ENCODE data around the gene TNFAIP3. TPM values are rescaled to one million over a fixed set of nuclear protein-coding genes. Genes with fewer than 3 reads are reported as not detected.

The TNFAIP3 gene
- total RNA-seq, 2 donors from 2014 or later, result 21.9 to 26.3 TPM

DNA sequence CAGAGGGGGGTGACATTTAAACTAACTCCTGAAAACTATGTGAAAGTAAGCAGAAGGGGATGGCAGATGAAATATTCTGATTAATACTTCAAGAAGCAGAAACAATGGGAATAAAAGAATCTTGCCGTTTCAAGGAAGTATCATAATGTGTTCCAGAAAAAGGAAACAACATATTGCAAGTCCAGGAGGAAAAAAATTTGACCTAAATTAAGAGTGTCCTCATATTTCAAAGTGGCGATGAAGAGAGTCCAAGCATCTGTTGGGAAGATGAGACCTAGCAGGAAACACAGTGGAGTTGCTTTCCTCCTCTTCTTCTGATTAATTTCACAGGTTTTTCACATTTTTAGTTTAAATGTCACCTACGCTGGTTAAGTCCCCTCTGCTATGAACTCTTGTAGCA is 45.6 kb upstream of the TNFAIP3 start:
- Histone ChIP-seq H3K27ac (no peak overlapping the region), H3K4me3 (no peak overlapping the region), H3K36me3 (no peaks in the 10 kb centered on the region), H3K4me1 (ENCODE audit: control insufficient read depth in 1 of 2, low read depth in 2 of 2) (no peaks in the 10 kb centered on the region), H3K27me3 (replicated peaks; ENCODE audit: insufficient read depth) (no peaks in the 10 kb centered on the region), H3K9me3 (no peaks in the 10 kb centered on the region)
- ATAC-seq (ENCODE audit: insufficient number of reproducible peaks, low FRiP score, low read depth), result no peak
- no peak for TF ChIP-seq CTCF (IDR thresholded peaks at IDR 0.05)
- no peak for DNase-seq (ENCODE audit: low spot score)

- ATAC-seq (ENCODE audit: insufficient number of reproducible peaks, low FRiP score, low read depth), result no peak
- DNase-seq (ENCODE audit: low spot score), result no peak
Observed at GRCh38 chr6:137823826-137824555, 43.1 kb upstream of the TNFAIP3 start.

DNA sequence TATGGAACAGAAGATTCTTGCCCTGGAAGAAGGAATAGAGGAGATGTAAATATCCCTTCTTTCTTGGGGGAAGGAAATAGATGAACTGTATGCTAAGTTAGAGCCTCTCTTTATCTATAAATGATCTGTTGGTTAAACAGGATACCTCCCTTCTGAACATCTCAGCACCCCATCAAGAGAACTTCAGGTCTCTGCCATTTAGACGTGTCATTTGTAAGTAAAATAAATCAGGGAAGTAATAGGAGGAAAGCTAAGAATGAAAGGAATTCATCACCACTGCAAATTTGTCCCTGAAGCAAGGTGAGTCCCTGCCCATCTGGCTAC is 42.5 kb upstream of the TNFAIP3 start:
- H3K27me3 ChIP-seq (replicated peaks; ENCODE audit: insufficient read depth), result no peaks in the 10 kb centered on the region
- no peak overlapping the region for H3K27ac ChIP-seq
- no peak for TF ChIP-seq CTCF (IDR thresholded peaks at IDR 0.05)

More at GRCh38 chr6:137823826-137824555, 43.1 kb upstream of the TNFAIP3 start:
- no peaks in the 10 kb centered on the region for H3K9me3 ChIP-seq
- no peak for TF ChIP-seq CTCF (IDR thresholded peaks at IDR 0.05)
- H3K27ac ChIP-seq, result no peak overlapping the region
- no peaks in the 10 kb centered on the region for H3K27me3 ChIP-seq (replicated peaks; ENCODE audit: insufficient read depth)
- no peak overlapping the region for H3K4me3 ChIP-seq
- H3K36me3 ChIP-seq, result no peaks in the 10 kb centered on the region
- no peaks in the 10 kb centered on the region for H3K4me1 ChIP-seq (ENCODE audit: control insufficient read depth in 1 of 2, low read depth in 2 of 2)

GRCh38 chr6:137824896-137825295 is 42.2 kb upstream of the TNFAIP3 start:
- ATAC-seq (ENCODE audit: insufficient number of reproducible peaks, low FRiP score, low read depth) (no peak), DNase-seq (ENCODE audit: low spot score) (no peak)
- Histone ChIP-seq H3K27me3 (replicated peaks; ENCODE audit: insufficient read depth) (no peaks in the 10 kb centered on the region), H3K4me3 (no peak overlapping the region), H3K27ac (no peak overlapping the region), H3K4me1 (ENCODE audit: control insufficient read depth in 1 of 2, low read depth in 2 of 2) (no peaks in the 10 kb centered on the region), H3K9me3 (no peaks in the 10 kb centered on the region), H3K36me3 (no peaks in the 10 kb centered on the region)
- no peak for TF ChIP-seq CTCF (IDR thresholded peaks at IDR 0.05)

More for the DNA sequence above, 42.5 kb upstream of the TNFAIP3 start:
- ATAC-seq (ENCODE audit: insufficient number of reproducible peaks, low FRiP score, low read depth), result no peak
- H3K4me3 ChIP-seq, result no peak overlapping the region
- DNase-seq (ENCODE audit: low spot score), result no peak
- H3K4me1 ChIP-seq (ENCODE audit: control insufficient read depth in 1 of 2, low read depth in 2 of 2), result no peaks in the 10 kb centered on the region
- no peaks in the 10 kb centered on the region for H3K36me3 ChIP-seq
- no peaks in the 10 kb centered on the region for H3K9me3 ChIP-seq

- Histone ChIP-seq H3K27ac (no peak overlapping the region), H3K4me1 (ENCODE audit: control insufficient read depth in 1 of 2, low read depth in 2 of 2) (no peaks in the 10 kb centered on the region), H3K4me3 (no peak overlapping the region), H3K27me3 (replicated peaks; ENCODE audit: insufficient read depth) (no peaks in the 10 kb centered on the region), H3K9me3 (no peaks in the 10 kb centered on the region), H3K36me3 (no peaks in the 10 kb centered on the region)
- ATAC-seq (ENCODE audit: insufficient number of reproducible peaks, low FRiP score, low read depth), result no peak
- DNase-seq (ENCODE audit: low spot score), result no peak
- no peak for TF ChIP-seq CTCF (IDR thresholded peaks at IDR 0.05)
Observed at GRCh38 chr6:137827411-137827940, 39.6 kb upstream of the TNFAIP3 start.
